Lung (tissue), 12 donors: ENCODE data around the gene STAM2. TPM values are rescaled to one million over a fixed set of nuclear protein-coding genes. Genes with fewer than 3 reads are reported as not detected.
"Not testable (repeated sequence)": the region's sequence is repeated elsewhere in the genome, so short reads cannot be mapped to it uniquely, and the experiment has no call there.

Source experiments
- ATAC-seq: fragments of 200-7000 bp; cut with Tn5 transposase; one replicate; pipeline ENCODE4 v1.9.1; 2020; ENCODE audit warnings: moderate number of reproducible peaks; ENCODE audit not compliant: insufficient read depth, low FRiP score
- DNase-seq, 3 donors: peaks; one replicate each; pipeline ENCODE4 v3.0.0-alpha.2; 2013 to 2017
- H3K27ac ChIP-seq, 2 donors: one replicate each; pipeline ENCODE4 v1.5.1; 2013; ENCODE audit warnings: mild to moderate bottlenecking in 2 of 2, moderate library complexity in 2 of 2, control low read depth in 1 of 2, inconsistent platforms in 1 of 2, low read depth in 1 of 2, low read length in 1 of 2
- H3K27me3 ChIP-seq, 3 donors: one replicate each; pipeline ENCODE4 v1.5.1; 2013; ENCODE audit warnings: low read length in 2 of 3; ENCODE audit not compliant: control insufficient read depth in 3 of 3, insufficient read depth in 3 of 3
- H3K36me3 ChIP-seq, 4 donors: one replicate each; pipeline ENCODE4 v1.5.1; 2013; ENCODE audit warnings: low read length in 4 of 4, mild to moderate bottlenecking in 1 of 4, moderate library complexity in 1 of 4; ENCODE audit not compliant: control insufficient read depth in 4 of 4, insufficient read depth in 4 of 4
- H3K4me1 ChIP-seq, 5 donors: one replicate each; pipeline ENCODE4 v1.5.1; 2013; ENCODE audit warnings: low read length in 5 of 5, mild to moderate bottlenecking in 2 of 5, moderate library complexity in 1 of 5; ENCODE audit not compliant: control insufficient read depth in 5 of 5, insufficient read depth in 5 of 5
- H3K4me3 ChIP-seq: one replicate; pipeline ENCODE4 v1.5.1; 2013; ENCODE audit warnings: mild to moderate bottlenecking, control low read depth, moderate library complexity
- H3K9ac ChIP-seq, 2 donors: one replicate each; pipeline ENCODE4 v1.5.1; 2013; ENCODE audit warnings: low read length in 2 of 2, control low read depth in 1 of 2; ENCODE audit not compliant: insufficient read depth in 1 of 2
- H3K9me3 ChIP-seq, 4 donors: one replicate each; pipeline ENCODE4 v1.5.1; 2013; ENCODE audit warnings: low read length in 3 of 4, mild to moderate bottlenecking in 1 of 4, moderate library complexity in 1 of 4; ENCODE audit not compliant: control insufficient read depth in 4 of 4, insufficient read depth in 3 of 4
- WGBS, 2 donors: extraction: QIAGEN DNeasy Blood & Tissue Kit; methylation state at CpG; one replicate each; pipeline ENCODE4 v1.1.7; 2013; 5-methylcytosine and 5-hydroxymethylcytosine counted together
- polyA plus RNA-seq, 2 donors: library from polyadenylated mRNA; stranded (reverse); fragments of 200-250 nt; gene quantifications; one replicate each; pipeline ENCODE4 v1.2.1, GENCODE V29; 2013
- total RNA-seq, 2 donors: library from RNA; depleted of rRNA in 1 of 2; stranded (reverse); fragments of >200 nt in 1 of 2; gene quantifications; one replicate each; pipeline ENCODE4 v1.2.1, GENCODE V29; 2014 to 2021
- TF ChIP-seq, protein P1 (sequence below): IDR thresholded peaks from 2 replicates; pipeline ENCODE4 v1.5.1; 2012; ENCODE audit warnings: mild to moderate bottlenecking; ENCODE audit errors: control extremely low read depth, extremely low read depth
- donor health status: control.
- donor health status: control.
- donor health status: Bipolar disorder and iron deficiency.
- donor health status: healthy.
- donor health status: DM: yes; HTN: yes; CAD: no.

The STAM2 gene
- total and polyA plus RNA-seq, 4 donors, result 8.0 to 62.1 (median 24.1) TPM

DNA sequence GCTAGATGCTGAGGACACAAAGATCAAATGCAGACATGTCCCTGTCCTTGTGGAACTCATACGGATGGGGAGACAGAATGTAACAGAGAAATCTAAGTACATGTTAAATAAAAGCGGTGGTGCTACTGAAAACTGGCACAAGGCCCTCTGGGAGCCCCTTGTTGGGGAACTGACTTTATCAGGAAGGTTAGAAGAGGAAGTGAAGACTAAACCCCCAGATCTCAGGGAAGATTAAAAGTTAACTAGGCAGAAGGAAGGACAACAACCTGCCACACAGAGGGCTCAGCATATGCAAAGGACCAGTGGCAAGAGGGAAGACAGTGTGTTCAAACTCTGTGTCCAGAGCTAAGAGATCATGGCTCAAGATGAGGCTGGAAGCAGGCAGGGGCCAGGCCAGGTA lies 81.5 kb downstream of the STAM2 start:
- Histone ChIP-seq H3K9me3 (no peaks in the 10 kb centered on the region), H3K27ac (no peak overlapping the region), H3K4me3 (no peak overlapping the region), H3K27me3 (peaks cover 0 to 17% (median 2%) of the 10 kb centered on the region in 3 donors), H3K4me1 (peaks cover 0 to 12% (median 0%) of the 10 kb centered on the region in 5 donors), H3K36me3 (no peaks in the 10 kb centered on the region), H3K9ac (no peak overlapping the region)
- DNase-seq, result no peak
- TF ChIP-seq, protein P1, sequence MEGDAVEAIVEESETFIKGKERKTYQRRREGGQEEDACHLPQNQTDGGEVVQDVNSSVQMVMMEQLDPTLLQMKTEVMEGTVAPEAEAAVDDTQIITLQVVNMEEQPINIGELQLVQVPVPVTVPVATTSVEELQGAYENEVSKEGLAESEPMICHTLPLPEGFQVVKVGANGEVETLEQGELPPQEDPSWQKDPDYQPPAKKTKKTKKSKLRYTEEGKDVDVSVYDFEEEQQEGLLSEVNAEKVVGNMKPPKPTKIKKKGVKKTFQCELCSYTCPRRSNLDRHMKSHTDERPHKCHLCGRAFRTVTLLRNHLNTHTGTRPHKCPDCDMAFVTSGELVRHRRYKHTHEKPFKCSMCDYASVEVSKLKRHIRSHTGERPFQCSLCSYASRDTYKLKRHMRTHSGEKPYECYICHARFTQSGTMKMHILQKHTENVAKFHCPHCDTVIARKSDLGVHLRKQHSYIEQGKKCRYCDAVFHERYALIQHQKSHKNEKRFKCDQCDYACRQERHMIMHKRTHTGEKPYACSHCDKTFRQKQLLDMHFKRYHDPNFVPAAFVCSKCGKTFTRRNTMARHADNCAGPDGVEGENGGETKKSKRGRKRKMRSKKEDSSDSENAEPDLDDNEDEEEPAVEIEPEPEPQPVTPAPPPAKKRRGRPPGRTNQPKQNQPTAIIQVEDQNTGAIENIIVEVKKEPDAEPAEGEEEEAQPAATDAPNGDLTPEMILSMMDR, result no peak
- 81 to 91% methylated on average over 2 of the region's 2 CpGs for WGBS, 2 donors
- no peak for ATAC-seq

DNA sequence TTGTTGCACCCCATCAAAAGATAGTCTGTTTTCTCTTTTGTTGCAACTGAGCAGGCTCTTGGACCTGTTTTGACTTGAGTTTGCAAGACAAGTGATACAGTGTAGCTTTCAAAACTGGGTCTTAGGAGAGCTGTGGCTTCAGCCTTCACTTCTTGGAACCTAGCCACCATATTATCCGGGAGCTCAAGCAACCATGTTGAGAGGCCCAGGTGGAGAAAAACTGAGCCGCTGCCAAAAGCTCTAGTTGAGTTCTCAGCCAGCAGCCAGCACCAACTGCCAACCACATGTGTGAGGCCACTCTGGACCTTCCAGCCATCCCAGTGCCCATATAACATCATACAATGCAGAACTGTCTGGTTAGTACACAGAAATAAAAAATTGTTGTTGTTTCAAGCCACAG lies 82.1 kb downstream of the STAM2 start:
- H3K9me3 ChIP-seq, result no peaks in the 10 kb centered on the region
- TF ChIP-seq, protein P1, result no peak
- DNase-seq (no peak), ATAC-seq (no peak)
- no peak overlapping the region for H3K27ac ChIP-seq
- peaks cover 0 to 17% (median 2%) of the 10 kb centered on the region in 3 donors for H3K27me3 ChIP-seq
- H3K36me3 ChIP-seq, result no peaks in the 10 kb centered on the region
- H3K9ac ChIP-seq, result no peak overlapping the region
- no peak overlapping the region for H3K4me3 ChIP-seq
- WGBS, 2 donors, result 57 to 66% methylated on average over 2 of the region's 2 CpGs
- H3K4me1 ChIP-seq, result peaks cover 0 to 12% (median 0%) of the 10 kb centered on the region in 5 donors

DNA sequence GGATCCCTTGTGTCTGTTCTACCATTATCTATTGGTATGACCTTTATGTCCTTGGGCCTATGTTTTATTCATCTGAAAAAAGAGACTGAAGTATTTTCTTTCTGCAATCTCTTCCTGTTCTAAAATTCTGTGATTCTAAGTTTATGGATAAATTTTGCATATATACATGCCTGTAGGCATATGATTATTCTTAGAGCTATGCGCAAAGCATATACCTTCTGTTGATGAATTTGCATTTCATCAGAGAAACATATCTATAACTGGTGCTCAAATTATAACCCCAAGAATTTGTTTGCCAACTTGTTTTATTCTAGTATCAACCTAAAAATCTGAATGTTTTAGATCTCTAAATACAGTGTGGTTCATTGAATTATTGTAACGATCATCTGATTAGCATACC lies 83.5 kb downstream of the STAM2 start:
- no peaks in the 10 kb centered on the region for H3K9me3 ChIP-seq
- H3K27ac ChIP-seq, result no peak overlapping the region
- H3K4me1 ChIP-seq, result peaks cover 0 to 2% (median 0%) of the 10 kb centered on the region in 5 donors
- H3K36me3 ChIP-seq, result no peaks in the 10 kb centered on the region
- TF ChIP-seq, protein P1, result no peak
- no peak overlapping the region for H3K9ac ChIP-seq
- 96 to 98% methylated on average over 2 of the region's 2 CpGs for WGBS, 2 donors
- peaks cover 0 to 6% (median 2%) of the 10 kb centered on the region in 3 donors for H3K27me3 ChIP-seq
- H3K4me3 ChIP-seq, result no peak overlapping the region
- DNase-seq, result no peak
- no peak for ATAC-seq

DNA sequence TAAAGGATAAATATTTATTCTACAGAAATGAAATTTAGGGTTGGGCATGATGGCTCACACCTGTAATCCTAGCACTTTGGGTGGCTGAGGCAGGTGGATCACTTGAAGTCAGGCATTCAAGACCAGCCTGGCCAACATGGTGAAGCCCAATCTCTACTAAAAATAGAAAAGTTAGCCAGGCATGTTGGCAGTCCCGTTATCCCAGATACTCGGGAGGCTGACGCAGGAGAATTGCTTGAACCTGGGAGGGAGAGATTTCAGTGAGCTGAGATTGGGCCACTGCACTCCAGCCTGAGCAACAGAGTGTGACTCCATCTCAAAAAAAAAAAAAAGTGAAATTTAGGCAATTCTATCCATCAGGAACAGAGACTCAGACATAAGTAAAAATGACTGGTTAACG lies 84.8 kb downstream of the STAM2 start:
- ATAC-seq, H3K4me1 ChIP-seq, H3K9me3 ChIP-seq, H3K27me3 ChIP-seq, H3K36me3 ChIP-seq, H3K27ac ChIP-seq, H3K9ac ChIP-seq, H3K4me3 ChIP-seq, DNase-seq: not testable (repeated sequence)
- 92 to 95% methylated on average over 4 of the region's 4 CpGs for WGBS, 2 donors
